Neural progenitor cell (in vitro differentiated cells): ENCODE measurements around the gene PCNX1. TPM values are rescaled to one million over a fixed set of nuclear protein-coding genes. Genes with fewer than 3 reads are reported as not detected.

Source experiments
- DNase-seq: peaks from one replicate; pipeline ENCODE4 v3.0.0-alpha.2; 2016; ENCODE audit warnings: low spot score
- H2AFZ ChIP-seq: fragments of 200-600 bp; sonication (generic); replicated peaks from 2 replicates; pipeline ENCODE4 v1.6.1; 2016; ENCODE audit warnings: antibody characterized with exemption
- H3F3A ChIP-seq: fragments of 200-600 bp; sonication (generic); 2 replicates; pipeline ENCODE4 v1.6.1; 2016; ENCODE audit warnings: antibody characterized with exemption, low read depth
- H3K27ac ChIP-seq: fragments of 200-600 bp; sonication (generic); 2 replicates; pipeline ENCODE4 v1.5.1; 2016; ENCODE audit warnings: mild to moderate bottlenecking
- H3K27me3 ChIP-seq: fragments of 200-600 bp; sonication (generic); 2 replicates; pipeline ENCODE4 v1.6.1; 2016; ENCODE audit warnings: mild to moderate bottlenecking, moderate library complexity
- H3K36me3 ChIP-seq: fragments of 200-600 bp; sonication (generic); 2 replicates; pipeline ENCODE4 v1.5.1; 2016
- H3K4me1 ChIP-seq: fragments of 200-600 bp; sonication (generic); 2 replicates; pipeline ENCODE4 v1.6.1; 2016; ENCODE audit warnings: mixed run types
- H3K4me2 ChIP-seq: fragments of 200-600 bp; sonication (generic); 2 replicates; pipeline ENCODE4 v1.6.1; 2016
- H3K4me3 ChIP-seq: fragments of 200-600 bp; sonication (generic); 2 replicates; pipeline ENCODE4 v1.5.1; 2016
- H3K79me2 ChIP-seq: fragments of 200-600 bp; sonication (generic); 2 replicates; pipeline ENCODE4 v1.6.1; 2016; ENCODE audit warnings: low read depth
- H3K9ac ChIP-seq: fragments of 200-600 bp; sonication (generic); 2 replicates; pipeline ENCODE4 v1.6.1; 2016
- H3K9me3 ChIP-seq: fragments of 200-600 bp; sonication (generic); 2 replicates; pipeline ENCODE4 v1.5.1; 2016; ENCODE audit warnings: low read depth
- H4K20me1 ChIP-seq: fragments of 200-600 bp; sonication (generic); 2 replicates; pipeline ENCODE4 v1.6.1; 2016; ENCODE audit warnings: low read depth
- H3K27ac Mint-ChIP-seq: 3 replicates; pipeline ENCODE4 v1.8.0; 2021; ENCODE audit warnings: mixed read lengths
- H3K27me3 Mint-ChIP-seq: 2 replicates; pipeline ENCODE4 v1.8.0; 2022; ENCODE audit warnings: low read depth, mild to moderate bottlenecking, inconsistent platforms, moderate library complexity, mixed read lengths; ENCODE audit not compliant: insufficient read depth
- H3K36me3 Mint-ChIP-seq: 3 replicates; pipeline ENCODE4 v1.8.0; 2021; ENCODE audit warnings: mixed read lengths
- H3K4me1 Mint-ChIP-seq: 3 replicates; pipeline ENCODE4 v1.8.0; 2021; ENCODE audit warnings: mixed read lengths
- H3K4me3 Mint-ChIP-seq: 3 replicates; pipeline ENCODE4 v1.8.0; 2021; ENCODE audit warnings: mild to moderate bottlenecking, moderate library complexity, mixed read lengths
- H3K9me3 Mint-ChIP-seq: 3 replicates; pipeline ENCODE4 v1.8.0; 2020; ENCODE audit warnings: mixed read lengths
- CTCF ChIP-seq: fragments of 200-600 bp; sonication (generic); IDR thresholded peaks from 2 replicates; pipeline ENCODE4 v1.5.1; 2017; ENCODE audit warnings: antibody characterized with exemption, mild to moderate bottlenecking
- EZH2 ChIP-seq: fragments of 200-600 bp; sonication (generic); IDR thresholded peaks from 2 replicates; pipeline ENCODE4 v1.6.1; 2017; ENCODE audit warnings: antibody characterized with exemption, mild to moderate bottlenecking, moderate library complexity
- EZH2phosphoT487 ChIP-seq: fragments of 200-600 bp; sonication (generic); IDR thresholded peaks from 2 replicates; pipeline ENCODE4 v1.6.1; 2017; ENCODE audit warnings: antibody characterized with exemption
- total RNA-seq: library from RNA; depleted of rRNA; stranded (reverse); fragments of >200 nt; gene quantifications from 2 replicates; pipeline ENCODE4 v1.2.3, GENCODE V29; 2015; ENCODE audit warnings: low replicate concordance

The PCNX1 gene
- total RNA-seq, 1 donor from 2014 or later = 48.6 TPM

- Histone ChIP-seq H3K79me2 (no peaks in the 10 kb centered on the region), H3K4me3 (no peak overlapping the region)
- H3K4me1 Mint-ChIP-seq = peaks cover 19% of the 10 kb centered on the region
Measured at GRCh38 chr14:70889555-70889954, 17.7 kb upstream of the PCNX1 start.

GRCh38 chr14:70890826-70891659, 16.2 kb upstream of the PCNX1 start:
- no peak overlapping the region for H3K4me3 ChIP-seq
- no peak for DNase-seq
- no peak overlapping the region for H3K27ac Mint-ChIP-seq
- TF ChIP-seq EZH2phosphoT487 (no peak), EZH2 (no peak), CTCF (no peak)
- no peaks in the 10 kb centered on the region for H4K20me1 ChIP-seq
- no peak overlapping the region for H3K27ac ChIP-seq
- no peaks in the 10 kb centered on the region for H3K4me1 ChIP-seq
- H2AFZ ChIP-seq = no peak overlapping the region
- H3F3A ChIP-seq = no peaks in the 10 kb centered on the region
- H3K27me3 Mint-ChIP-seq = peaks cover 3% of the 10 kb centered on the region
- H3K4me1 Mint-ChIP-seq = peaks cover 17% of the 10 kb centered on the region
- no peak overlapping the region for H3K4me3 Mint-ChIP-seq
- H3K36me3 Mint-ChIP-seq = no peaks in the 10 kb centered on the region
- H3K9me3 Mint-ChIP-seq = no peaks in the 10 kb centered on the region
- H3K27me3 ChIP-seq = no peaks in the 10 kb centered on the region
- no peak overlapping the region for H3K4me2 ChIP-seq
- no peak overlapping the region for H3K9ac ChIP-seq
- H3K79me2 ChIP-seq = no peaks in the 10 kb centered on the region
- no peaks in the 10 kb centered on the region for H3K9me3 ChIP-seq
- no peaks in the 10 kb centered on the region for H3K36me3 ChIP-seq

More at GRCh38 chr14:70889555-70889954, 17.7 kb upstream of the PCNX1 start:
- Histone ChIP-seq H2AFZ (no peak overlapping the region), H3K4me2 (no peak overlapping the region), H4K20me1 (no peaks in the 10 kb centered on the region), H3K27me3 (no peaks in the 10 kb centered on the region), H3K36me3 (no peaks in the 10 kb centered on the region), H3F3A (no peaks in the 10 kb centered on the region), H3K4me1 (no peaks in the 10 kb centered on the region), H3K9me3 (no peaks in the 10 kb centered on the region), H3K27ac (no peak overlapping the region), H3K9ac (no peak overlapping the region)
- no peak overlapping the region for H3K27ac Mint-ChIP-seq
- no peak for DNase-seq
- no peak for TF ChIP-seq EZH2phosphoT487
- no peak for TF ChIP-seq CTCF
- TF ChIP-seq EZH2 = no peak
- H3K9me3 Mint-ChIP-seq = no peaks in the 10 kb centered on the region
- H3K36me3 Mint-ChIP-seq = no peaks in the 10 kb centered on the region
- H3K4me3 Mint-ChIP-seq = no peak overlapping the region
- peaks cover 3% of the 10 kb centered on the region for H3K27me3 Mint-ChIP-seq

- Mint-ChIP-seq H3K27me3 (peaks cover 5% of the 10 kb centered on the region), H3K27ac (no peak overlapping the region), H3K4me1 (peaks cover 10% of the 10 kb centered on the region), H3K36me3 (no peaks in the 10 kb centered on the region), H3K9me3 (no peaks in the 10 kb centered on the region), H3K4me3 (no peak overlapping the region)
- Histone ChIP-seq H3K79me2 (no peaks in the 10 kb centered on the region), H3K36me3 (no peaks in the 10 kb centered on the region), H3F3A (no peaks in the 10 kb centered on the region), H3K9me3 (no peaks in the 10 kb centered on the region), H3K4me2 (no peak overlapping the region), H3K4me3 (no peak overlapping the region), H3K9ac (no peak overlapping the region), H3K27me3 (no peaks in the 10 kb centered on the region), H4K20me1 (no peaks in the 10 kb centered on the region), H2AFZ (no peak overlapping the region), H3K27ac (no peak overlapping the region), H3K4me1 (no peaks in the 10 kb centered on the region)
- TF ChIP-seq EZH2 (no peak), CTCF (no peak), EZH2phosphoT487 (no peak)
- no peak for DNase-seq
Measured at GRCh38 chr14:70891737-70892136, 15.5 kb upstream of the PCNX1 start.
